HG02852 (cell line): ENCODE measurements around the gene DPF3.
"Not testable (repeated sequence)": the region's sequence is repeated elsewhere in the genome, so short reads cannot be mapped to it uniquely, and the experiment has no call there.

ENCODE experiments used
- ATAC-seq: cut with Tn5 transposase; IDR thresholded peaks from one replicate; pipeline ENCODE4 v1.9.1; 2021; ENCODE audit warnings: mild to moderate bottlenecking, moderate library complexity; ENCODE audit not compliant: unreplicated experiment

Gene DPF3

DNA sequence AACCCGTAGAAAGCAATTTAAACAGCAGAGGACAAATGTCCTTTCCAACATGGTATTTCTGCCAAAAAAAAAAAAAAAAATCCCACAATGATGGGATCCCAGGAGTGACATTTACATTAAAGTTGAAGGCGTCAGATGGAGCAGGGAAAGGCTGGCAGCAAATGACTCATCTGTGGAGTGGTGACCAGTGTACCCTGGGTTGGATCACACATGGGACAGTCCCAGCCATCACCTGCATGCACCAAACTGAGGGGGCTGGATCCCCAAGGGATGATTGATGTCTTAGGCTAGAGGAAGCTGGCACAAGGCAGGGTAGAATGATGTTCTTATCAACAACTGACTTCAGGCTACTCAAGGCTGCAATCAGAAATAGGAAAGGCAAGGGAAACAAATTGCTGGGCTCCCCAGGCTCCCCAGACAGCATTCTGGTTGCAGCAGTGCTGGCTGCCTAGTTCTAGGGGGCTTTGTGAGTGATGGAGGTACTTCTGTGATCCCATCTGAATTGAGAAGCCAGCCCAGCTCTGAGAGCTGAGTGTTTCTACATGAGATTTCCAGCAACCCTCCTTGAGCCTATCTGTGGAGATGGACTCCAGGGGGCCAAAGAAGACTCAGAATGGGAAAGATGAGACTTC, 117.9 kb downstream of the DPF3 start:
- no peak for ATAC-seq

DNA sequence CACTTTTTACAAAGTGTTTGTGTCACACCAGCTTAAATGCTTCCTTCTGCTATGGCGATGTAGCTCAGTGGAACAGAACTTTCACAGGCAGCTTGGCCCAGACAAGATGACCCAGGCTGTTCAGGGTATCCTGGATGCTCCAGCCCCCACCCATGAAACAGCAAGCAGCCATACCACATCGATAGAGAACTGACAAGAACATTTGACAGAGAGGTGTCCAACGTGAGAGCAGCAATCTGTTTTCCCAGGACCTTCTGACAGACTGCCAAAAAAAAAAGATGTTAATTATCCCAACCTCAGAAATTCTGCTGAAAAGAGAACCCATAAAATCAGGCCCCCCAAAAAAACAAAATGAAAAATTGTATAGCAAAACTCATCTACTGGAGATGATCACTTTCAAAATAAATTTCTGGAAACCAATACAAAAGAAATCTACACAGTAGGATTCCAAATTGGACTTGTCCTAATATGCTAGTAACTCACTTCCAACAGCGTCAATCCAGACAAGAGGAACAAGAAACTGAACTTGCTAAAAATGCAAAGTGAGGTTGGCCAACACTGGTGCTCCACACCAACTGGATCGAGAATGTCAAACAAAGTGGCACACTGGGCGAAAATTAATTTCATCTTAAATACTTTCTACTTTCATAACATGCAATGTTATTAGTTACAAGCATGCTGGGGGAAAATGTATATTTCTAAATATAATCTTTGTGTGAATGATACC, 118.8 kb downstream of the DPF3 start:
- no peak for ATAC-seq

DNA sequence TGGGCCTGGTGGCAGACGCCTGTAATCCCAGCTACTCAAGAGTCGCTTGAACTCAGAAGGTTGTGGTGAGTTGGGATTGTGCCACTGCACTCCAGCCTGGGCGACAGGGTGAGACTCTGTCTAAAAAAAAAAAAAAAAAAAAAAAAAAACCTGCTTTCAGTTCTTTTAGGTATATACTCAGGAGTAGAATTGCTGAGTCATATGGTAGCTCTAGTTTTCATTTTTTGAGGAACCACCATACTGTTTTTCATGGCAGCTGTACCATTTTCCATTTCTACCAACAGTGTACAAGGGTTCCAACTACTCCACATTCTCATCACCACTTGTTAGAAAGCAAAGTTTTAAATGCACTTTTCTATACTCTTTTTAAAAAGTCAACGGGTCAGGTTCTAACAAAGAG, 119.8 kb downstream of the DPF3 start:
- no peak for ATAC-seq

DNA sequence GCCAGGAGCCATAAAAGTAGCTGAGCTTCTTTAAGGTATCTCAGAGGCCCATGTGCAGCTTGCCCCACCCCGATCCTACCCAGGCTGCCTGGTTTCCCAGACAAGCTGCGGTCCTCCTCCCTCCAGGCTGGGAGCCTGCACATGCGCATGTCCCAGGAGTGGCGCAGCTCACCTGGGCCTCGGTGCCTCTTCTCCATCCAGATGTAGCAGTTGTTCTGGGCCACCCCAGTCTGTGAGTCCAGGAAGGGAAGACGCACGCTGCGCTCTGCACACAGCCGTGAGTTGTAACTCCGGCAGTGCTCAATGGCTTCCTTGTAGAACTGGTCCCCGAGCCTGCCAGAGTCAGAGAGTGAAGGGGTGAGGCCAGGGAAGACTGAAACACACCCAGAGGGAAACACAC, 122.3 kb downstream of the DPF3 start:
- ATAC-seq, result no peak

DNA sequence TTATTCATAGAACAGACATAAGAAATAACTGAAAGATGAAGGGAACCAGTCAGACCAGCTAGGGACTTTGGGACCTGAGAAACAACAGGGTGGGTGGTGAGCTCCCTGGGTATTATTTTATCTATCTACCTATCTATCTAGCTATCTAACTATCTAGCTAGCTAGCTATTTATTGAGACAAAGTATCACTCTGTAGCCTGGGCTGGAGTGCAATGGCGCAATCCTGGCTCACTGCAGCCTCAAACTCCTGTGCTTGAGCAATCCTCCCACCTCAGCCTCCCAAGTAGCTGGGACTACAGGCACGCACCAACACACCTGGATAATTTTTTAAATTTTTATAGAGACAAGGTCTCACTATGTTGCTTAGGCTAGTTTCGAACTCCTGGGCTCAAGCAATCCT, 127.6 kb downstream of the DPF3 start:
- no peak for ATAC-seq

DNA sequence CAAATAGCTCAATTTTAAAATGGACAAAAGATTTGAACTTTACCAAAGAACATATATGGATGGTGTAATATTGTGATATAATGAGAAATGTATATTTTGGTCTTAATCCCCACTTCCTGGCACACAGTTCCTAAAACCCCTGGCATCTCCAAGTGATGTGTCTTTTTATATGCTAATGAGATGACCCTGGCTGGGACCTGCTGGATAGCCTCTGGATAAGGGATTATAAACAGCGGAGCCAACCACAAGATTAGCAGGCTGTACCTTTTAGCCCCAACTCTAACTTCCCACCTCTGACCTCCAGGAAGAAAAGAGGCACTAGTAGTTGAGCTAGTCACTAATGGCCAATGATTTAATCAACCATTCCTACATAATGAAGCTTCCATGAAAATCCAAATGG, 130.0 kb downstream of the DPF3 start:
- ATAC-seq, result no peak

DNA sequence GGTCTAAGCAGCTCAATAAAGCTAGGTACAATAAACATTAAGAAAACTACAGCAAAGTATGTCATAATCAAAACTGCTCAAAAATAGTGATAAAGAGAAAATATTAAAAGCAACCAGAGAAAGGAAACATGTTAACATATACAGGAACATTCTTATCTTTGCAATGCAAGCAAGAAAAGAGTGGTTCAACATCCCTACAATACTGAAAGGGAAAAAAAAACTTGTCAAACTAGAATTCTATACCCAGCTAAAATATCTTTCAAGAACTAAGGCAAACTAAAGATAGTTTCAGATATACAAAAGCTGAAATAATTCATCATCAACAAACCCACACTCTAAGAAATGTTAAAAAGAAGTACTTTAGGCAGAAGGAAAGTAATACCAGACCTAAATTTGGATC, 134.2 kb downstream of the DPF3 start:
- no peak for ATAC-seq

DNA sequence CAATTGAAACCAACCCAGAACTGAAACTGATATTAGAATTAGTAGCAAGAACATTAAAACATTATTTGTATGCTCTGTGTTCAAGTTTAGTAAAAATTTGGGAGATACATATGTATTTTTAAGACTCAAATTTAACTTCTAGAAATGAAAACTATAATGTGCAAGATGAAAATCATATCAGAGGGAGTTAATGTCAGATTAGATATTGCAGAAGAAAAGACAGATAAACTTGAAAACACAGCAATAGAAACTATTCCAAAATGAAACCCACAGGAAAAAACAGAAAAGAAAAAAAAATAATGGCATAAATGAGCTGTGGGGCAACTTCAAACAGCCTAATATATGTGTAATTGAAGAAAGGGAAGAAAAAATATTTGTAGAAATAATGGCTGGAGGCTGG, 134.9 kb downstream of the DPF3 start:
- no peak for ATAC-seq

DNA sequence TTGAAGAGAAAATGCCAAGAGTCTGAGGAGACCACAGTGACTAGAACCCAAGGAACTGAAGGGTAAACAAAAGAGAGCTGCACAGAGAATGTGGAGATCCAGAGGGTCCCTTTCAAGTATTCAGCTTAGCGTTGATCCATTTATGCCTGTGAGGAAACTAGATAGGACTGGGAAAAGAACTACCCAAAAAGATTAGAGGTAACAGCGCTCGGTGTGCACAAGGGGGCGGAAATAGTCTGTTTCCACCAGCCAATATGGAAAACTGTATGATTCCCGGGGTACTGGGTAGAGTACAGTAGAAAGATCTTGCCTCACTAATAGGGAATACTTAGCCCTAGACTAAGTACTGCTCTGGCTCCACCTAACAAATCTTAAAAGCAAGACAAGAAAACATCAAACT, 135.5 kb downstream of the DPF3 start:
- ATAC-seq, result no peak

DNA sequence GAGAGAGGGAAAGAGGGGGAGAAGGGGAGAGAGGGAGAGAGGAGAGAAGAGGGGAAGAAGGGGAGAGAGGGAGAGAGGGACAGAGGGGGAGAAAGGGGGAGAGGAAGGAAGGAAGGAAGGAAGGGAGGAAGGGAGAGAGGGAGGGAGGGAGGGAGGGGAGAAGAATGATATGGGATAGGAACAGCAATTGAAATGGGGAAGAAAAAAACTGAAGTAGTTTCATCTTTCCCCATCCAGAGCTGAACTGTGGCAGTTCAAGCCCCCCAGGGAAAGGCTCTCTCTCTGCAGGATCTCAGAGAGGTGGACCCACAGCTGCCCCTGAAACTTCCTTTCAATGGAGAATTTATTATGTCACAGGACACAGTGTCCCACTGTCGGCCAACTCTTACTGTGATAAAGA, 136.9 kb downstream of the DPF3 start:
- no peak for ATAC-seq

DNA sequence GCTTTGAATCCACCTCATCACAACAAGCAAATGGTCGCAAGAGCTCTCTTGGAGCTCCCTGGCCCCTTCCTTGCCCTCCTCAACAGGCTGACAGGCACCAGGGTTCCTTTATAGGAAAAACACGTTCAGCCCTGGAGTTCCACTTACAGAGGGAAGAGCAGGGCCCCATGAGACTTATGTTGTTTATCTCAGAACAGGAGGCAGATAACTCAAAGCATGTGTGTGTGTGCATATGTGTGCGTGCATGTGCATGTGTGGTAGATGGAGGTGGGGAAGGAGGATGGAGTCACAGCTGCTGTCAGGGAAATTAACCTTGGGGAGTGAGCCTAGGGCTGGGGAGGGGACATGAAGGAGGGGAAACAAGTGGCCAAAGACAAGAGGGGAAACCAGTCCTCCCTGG, 138.1 kb downstream of the DPF3 start:
- no peak for ATAC-seq

DNA sequence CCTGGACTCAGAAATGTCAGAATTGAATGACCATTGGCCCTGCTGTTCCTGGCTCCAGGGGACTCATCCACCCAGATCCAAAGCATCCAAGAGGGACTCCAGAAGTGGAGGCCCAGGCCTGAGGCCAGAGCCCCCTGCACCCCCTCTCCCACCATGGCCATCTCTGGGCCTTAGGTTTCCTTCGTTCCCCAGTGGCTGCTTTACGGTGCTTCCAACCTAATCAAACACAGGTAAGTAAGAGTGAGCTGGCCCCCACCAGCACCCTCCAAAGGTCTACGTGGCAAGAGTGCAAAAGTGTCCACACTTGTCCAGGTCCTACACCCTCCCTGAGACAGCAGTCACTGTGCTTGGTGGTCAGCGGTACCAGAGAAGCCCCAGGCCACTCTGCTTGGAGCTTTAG, 139.0 kb downstream of the DPF3 start:
- ATAC-seq, result no peak

DNA sequence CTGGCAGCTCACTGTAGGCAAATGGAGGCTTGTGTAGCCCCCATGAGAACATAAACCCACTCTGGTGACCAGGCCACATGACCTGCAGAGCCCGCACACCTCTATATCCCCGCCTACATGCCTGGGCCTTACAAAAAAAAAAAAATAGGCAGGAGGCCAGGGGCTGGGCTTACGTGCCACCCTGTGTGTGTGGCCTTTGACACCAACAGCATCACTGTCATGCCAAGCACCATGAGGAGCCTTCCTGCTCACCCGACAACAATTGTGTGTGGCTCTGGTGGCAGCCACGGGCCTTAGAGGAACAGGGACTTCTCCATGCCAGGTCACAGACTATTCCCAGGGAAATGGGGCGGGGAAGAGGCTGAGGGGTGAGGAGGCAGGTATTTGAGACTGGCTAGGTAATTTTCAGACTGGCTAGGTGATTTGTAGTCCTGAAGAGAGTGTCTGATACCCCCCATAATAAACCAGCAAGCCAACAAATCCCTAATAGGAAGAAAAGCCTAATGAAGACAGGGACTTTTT, 140.0 kb downstream of the DPF3 start:
- ATAC-seq, result no peak

DNA sequence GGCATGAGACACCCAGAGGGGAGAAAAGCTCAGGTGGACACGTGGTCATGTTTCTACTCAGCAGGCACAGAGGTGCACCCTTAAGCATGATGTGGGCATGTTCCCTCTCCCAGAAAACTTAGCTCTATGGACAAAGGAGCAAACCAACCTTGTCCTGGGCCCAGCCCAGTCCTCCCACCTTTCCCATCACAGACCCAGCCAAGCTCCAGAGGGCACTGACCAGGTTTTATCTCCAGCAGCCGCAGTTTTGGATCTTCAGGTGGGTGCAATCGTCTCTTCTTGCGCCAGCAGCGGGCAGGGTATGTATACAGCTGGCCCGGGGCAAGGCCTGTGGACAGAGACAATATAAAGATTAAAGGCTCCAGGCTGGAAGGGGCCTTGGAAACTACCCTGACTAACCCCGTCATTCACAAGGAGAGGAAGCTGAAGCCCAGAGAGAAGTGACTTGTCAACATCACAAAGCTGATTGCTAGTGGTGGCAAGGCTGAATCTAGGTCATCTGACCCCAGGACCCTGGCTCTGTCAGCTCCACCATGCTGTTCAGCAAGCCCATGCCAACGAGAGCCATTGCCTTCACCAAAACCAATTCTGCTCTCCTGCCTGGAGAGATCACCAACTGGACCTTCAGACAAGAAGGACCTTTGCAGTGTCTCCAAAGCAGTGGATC, 140.7 kb downstream of the DPF3 start:
- ATAC-seq, result no peak

DNA sequence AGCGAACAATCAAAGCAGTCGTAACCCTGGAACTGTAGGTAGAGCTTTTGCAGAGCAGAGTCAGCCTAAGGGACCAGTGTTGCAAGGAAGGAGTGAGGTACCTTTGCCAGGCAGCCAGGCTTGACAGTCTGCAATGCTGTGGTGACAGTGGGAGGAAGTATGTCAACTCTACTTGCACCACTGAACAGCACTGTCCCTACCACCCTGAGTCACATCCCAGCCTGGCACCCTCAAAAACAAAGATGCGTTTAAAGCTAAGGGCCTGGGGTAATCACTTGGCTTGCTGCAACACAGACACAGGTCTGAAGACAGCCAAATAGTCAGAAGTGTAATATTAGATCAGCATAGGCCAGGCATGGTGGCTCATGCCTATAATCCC, 141.9 kb downstream of the DPF3 start:
- no peak for ATAC-seq

DNA sequence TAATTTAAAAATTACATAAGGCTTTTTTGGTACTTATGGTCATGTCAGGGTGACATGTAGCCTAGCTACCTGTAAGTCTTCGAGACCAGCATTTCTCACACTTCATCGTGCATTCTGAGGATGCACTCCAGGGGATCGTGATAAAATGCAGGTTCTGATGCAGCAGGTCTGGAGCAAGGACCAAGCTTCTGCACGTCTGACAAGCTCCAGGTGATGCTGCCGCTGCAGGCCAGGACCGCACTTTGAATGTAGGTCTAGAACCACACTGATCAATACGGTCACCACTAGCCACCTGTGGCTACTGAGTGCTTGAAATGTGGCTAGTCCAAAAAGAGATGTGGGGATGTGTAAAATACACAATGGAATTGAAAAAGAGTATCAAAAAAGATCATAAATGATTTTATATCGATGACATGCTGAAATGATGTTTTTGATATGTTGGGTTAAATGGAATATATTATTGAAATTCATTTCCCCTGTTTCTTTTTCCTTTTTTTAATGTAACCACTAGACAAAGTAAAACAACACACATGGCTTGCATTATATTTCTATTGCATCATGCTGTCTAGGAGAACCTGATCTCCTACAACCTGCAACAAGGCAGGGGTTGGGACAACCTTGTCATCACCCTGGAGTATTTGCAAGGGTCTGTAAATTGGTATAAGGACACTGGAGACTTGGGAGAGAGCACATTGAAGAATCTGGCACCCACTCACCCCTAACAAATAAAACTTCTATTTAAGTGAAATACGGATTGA, 142.4 kb downstream of the DPF3 start:
- ATAC-seq, result no peak

DNA sequence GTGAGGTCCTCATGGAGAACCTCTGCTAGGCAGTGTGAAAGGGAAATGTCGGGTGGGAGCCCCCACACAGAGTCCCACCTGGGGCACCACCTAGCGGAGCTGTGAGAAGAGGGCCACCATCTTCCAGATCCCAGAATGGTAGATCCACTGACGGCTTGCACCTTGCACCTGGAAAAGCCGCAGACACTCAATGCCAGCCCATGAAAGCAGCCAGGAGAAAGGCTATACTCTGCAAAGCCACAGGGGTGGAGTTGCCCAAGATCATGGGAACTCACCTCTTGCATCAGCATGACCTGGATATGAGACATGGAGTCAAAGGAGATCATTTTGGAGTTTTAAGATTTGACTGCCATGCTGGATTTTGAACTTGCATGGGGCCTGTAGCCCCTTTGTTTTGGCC, 145.0 kb downstream of the DPF3 start:
- ATAC-seq, result not testable (repeated sequence)

DNA sequence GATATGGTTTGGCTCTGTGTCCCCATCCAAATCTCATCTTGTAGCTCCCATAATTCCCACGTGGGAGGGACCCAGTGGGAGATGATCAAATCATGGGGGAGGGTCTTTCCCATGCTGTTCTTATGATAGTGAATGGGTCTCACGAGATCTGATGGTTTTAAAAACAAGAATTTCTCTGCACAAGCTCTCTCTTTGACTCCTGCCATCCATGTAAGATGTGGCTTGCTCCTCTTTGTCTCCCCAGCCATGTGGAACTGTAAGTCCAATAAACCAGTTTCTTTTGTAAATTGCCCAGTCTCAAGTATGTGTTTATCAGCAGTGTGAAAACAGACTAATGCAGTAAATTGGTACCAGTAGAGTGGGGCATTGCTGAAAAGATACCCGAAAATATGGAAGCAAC, 146.2 kb downstream of the DPF3 start:
- ATAC-seq, result no peak

DNA sequence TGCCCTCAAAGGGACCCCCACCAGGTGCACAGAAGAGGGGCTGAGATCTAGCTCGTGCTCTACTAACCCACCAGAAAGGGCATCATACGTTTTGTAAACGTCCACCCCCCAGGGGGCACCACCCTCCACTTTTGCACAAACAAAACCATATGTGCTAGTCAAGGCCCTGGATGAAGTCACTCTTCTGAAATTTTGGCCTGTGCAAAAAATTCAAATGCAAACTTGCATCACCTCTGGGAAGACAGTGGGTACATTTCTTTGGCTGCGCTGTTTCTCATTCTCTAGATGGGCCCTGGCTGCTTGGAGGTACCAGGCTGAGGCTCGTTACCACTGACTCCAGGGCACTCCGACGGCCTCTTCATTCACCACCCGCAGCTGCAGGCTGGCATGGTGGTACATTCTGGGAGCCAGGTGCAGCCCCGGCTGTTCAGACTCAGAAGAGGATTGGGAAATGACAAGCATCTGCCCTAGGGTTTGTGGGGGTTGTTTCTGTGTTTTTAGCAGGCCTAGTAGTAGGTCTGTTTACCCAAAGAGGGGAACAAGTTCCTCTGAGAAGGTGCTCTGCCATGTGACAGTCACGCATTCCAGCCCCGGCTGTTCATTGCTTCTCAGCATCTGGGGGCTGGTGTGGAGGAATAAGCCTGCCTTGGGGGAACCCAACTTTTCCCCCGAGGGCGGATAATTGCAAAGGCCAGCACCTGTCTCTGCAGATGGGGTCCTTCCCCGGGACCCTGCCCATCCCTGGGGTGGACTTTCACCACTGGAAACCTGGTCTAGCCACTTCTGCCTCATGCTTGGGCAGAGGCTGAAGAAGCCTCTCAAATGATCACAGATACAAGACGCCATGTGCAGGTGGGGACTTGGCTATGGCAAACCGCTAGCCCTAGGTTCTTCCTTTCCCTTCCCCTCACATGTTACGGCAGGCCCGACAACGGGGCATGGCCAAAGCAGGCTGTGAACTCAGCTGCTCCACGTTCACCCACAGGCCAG, 147.6 kb downstream of the DPF3 start:
- ATAC-seq, result no peak

DNA sequence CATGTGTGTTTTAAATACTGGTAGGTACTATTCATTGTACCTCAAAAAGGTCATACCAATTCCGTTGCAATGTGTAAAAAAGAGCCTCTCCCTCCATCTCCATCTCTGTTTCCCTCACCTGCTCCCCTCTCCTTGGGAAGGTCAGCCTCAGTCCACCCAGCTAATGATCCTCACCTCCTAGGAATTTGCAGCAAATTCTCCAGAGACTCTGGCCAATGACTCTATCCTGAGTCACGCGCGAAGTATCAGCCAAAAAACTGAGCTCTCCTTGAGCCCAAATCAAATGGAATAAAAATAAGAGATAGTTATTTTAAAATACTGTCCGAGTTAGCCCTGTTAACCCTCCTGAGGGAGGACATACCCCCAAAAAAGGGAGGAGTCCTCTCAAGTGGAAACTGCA, 148.4 kb downstream of the DPF3 start:
- no peak for ATAC-seq
